IMR-90 (cell line): ENCODE data around the gene RASGRP3.

ENCODE experiments used
- RAD21 ChIP-seq: IDR thresholded peaks from 2 replicates; pipeline ENCODE4 v1.6.1; 2012; ENCODE audit warnings: low read length, improper control_type of control experiment
- SMC3 ChIP-seq: fragments of 150-350 bp; IDR thresholded peaks from 2 replicates; pipeline ENCODE4 v1.6.1; 2016; ENCODE audit warnings: low read depth, mild to moderate bottlenecking, antibody characterized with exemption, low read length, moderate library complexity
- TF ChIP-seq, protein P1 (sequence below): conservative IDR thresholded peaks from 2 replicates; pipeline ENCODE4 v1.5.1; 2012; ENCODE audit warnings: mild to moderate bottlenecking, low read depth, low read length, improper control_type of control experiment

DNA sequence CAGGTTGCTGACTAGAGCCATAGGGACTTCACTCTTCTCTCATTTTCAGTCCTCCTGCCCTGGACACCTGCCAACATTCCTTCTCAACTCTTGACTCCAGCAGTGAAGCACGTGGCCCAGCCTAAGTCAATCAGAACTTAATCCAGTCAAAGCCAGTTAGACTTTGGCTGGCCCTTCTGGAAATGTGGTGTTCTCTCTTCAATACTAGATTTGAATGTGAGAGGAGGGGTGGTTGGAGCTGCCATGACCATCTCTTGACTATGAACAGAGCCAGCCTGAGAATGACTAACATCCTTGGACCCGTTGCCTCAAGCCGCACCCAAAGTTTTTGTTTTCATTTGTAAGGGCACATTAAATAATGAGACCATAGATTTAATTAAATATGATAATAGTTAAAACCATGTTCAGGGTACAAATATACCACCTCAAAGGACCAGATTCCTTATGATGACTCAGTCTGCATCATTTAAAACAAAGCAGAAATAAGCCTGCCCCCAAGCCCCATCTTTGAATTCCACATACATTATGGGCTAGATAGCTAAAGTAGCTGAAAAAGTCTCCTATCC lies 49.7 kb upstream of the RASGRP3 start:
- TF ChIP-seq, protein P1, sequence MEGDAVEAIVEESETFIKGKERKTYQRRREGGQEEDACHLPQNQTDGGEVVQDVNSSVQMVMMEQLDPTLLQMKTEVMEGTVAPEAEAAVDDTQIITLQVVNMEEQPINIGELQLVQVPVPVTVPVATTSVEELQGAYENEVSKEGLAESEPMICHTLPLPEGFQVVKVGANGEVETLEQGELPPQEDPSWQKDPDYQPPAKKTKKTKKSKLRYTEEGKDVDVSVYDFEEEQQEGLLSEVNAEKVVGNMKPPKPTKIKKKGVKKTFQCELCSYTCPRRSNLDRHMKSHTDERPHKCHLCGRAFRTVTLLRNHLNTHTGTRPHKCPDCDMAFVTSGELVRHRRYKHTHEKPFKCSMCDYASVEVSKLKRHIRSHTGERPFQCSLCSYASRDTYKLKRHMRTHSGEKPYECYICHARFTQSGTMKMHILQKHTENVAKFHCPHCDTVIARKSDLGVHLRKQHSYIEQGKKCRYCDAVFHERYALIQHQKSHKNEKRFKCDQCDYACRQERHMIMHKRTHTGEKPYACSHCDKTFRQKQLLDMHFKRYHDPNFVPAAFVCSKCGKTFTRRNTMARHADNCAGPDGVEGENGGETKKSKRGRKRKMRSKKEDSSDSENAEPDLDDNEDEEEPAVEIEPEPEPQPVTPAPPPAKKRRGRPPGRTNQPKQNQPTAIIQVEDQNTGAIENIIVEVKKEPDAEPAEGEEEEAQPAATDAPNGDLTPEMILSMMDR: no peak
- TF ChIP-seq RAD21: no peak
- TF ChIP-seq SMC3: no peak
